ENCODE results near the gene MED9. TPM values are rescaled to one million over a fixed set of nuclear protein-coding genes. Genes with fewer than 3 reads are reported as not detected.

MED9 gene
- total RNA-seq, 4 donors from 2014 or later: 14.6 to 22.6 (median 17.4) TPM

DNA sequence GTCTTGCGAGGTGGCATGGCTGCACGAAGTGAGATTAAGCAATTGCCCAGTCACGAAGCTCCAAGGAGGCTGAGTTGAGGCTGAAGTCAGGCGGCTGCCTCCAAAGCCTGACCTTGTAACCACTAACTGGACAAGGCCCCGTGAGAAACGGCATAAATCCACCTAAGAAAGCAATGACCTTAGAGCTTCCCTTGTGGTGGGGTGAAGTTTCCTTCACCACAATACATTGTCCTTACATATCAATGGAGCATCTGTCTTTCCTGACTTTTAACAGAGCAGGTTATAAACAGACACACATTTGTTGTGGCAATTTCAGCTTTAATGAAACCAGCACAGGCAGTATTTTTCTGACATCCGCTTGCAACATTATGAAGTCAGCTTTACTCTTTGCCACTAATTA lies 2.5 kb upstream of the MED9 start:
- H3K36me3 ChIP-seq: no peaks in the 10 kb centered on the region
- H3K4me1 ChIP-seq: peaks cover 31% of the 10 kb centered on the region
- TF ChIP-seq POLR2A (IDR thresholded peaks at IDR 0.05) (no peak), EP300 (IDR thresholded peaks at IDR 0.05) (no peak), POLR2AphosphoS5 (IDR thresholded peaks at IDR 0.05) (no peak)
- TF ChIP-seq, protein P1, sequence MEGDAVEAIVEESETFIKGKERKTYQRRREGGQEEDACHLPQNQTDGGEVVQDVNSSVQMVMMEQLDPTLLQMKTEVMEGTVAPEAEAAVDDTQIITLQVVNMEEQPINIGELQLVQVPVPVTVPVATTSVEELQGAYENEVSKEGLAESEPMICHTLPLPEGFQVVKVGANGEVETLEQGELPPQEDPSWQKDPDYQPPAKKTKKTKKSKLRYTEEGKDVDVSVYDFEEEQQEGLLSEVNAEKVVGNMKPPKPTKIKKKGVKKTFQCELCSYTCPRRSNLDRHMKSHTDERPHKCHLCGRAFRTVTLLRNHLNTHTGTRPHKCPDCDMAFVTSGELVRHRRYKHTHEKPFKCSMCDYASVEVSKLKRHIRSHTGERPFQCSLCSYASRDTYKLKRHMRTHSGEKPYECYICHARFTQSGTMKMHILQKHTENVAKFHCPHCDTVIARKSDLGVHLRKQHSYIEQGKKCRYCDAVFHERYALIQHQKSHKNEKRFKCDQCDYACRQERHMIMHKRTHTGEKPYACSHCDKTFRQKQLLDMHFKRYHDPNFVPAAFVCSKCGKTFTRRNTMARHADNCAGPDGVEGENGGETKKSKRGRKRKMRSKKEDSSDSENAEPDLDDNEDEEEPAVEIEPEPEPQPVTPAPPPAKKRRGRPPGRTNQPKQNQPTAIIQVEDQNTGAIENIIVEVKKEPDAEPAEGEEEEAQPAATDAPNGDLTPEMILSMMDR (IDR thresholded peaks at IDR 0.05): no peak
- no peak for DNase-seq (ENCODE audit: low spot score in 2 of 2)
- WGBS: 75% methylated on average over 7 of the region's 7 CpGs
- no peaks in the 10 kb centered on the region for H3K9me3 ChIP-seq
- peaks cover 5% of the 10 kb centered on the region for H3K27me3 ChIP-seq
- no peak overlapping the region for H3K4me3 ChIP-seq
- no peak overlapping the region for H3K27ac ChIP-seq

DNA sequence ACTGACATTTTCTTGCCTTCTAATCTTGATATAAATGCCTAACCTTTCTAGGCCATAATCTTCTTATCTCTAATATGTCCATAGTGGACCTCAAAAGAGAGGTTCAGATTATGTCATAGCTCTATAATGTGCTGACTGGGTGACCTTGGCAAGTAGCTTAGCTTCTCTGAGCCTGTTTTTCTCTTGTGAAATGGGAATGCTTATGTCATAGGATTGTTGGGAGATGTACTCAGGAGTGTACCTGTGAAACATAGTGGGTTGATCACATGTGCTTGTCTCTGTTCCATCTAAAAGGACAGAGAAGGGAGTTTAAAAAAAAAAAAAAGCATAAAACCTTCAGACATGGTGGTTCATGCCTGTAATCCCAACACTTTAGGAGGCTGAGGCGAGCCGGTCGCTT lies 2.4 kb downstream of the MED9 start:
- DNase-seq (ENCODE audit: low spot score in 2 of 2): no peak
- H3K9me3 ChIP-seq: no peaks in the 10 kb centered on the region
- H3K27ac ChIP-seq: no peak overlapping the region
- WGBS: 100% methylated on average over 3 of the region's 3 CpGs
- H3K36me3 ChIP-seq: no peaks in the 10 kb centered on the region
- TF ChIP-seq, protein P1 (IDR thresholded peaks at IDR 0.05): no peak
- TF ChIP-seq POLR2A (IDR thresholded peaks at IDR 0.05) (no peak), POLR2AphosphoS5 (IDR thresholded peaks at IDR 0.05) (no peak), EP300 (IDR thresholded peaks at IDR 0.05) (no peak)
- H3K4me1 ChIP-seq: peaks cover 49% of the 10 kb centered on the region
- H3K27me3 ChIP-seq: no peaks in the 10 kb centered on the region
- H3K4me3 ChIP-seq: no peak overlapping the region

- DNase-seq (ENCODE audit: low spot score in 2 of 2): no peak
- H3K27me3 ChIP-seq: no peaks in the 10 kb centered on the region
- WGBS: 55% methylated on average over 6 of the region's 6 CpGs
- TF ChIP-seq POLR2A (IDR thresholded peaks at IDR 0.05): no peak
- TF ChIP-seq, protein P1 (IDR thresholded peaks at IDR 0.05): no peak
- TF ChIP-seq EP300 (IDR thresholded peaks at IDR 0.05): no peak
- TF ChIP-seq POLR2AphosphoS5 (IDR thresholded peaks at IDR 0.05): no peak
- H3K9me3 ChIP-seq: no peaks in the 10 kb centered on the region
- peaks cover 50% of the 10 kb centered on the region for H3K4me1 ChIP-seq
- H3K4me3 ChIP-seq: no peak overlapping the region
- H3K36me3 ChIP-seq: no peaks in the 10 kb centered on the region
- H3K27ac ChIP-seq: no peak overlapping the region
Measured at GRCh38 chr17:17480593-17481148, 3.9 kb downstream of the MED9 start.

GRCh38 chr17:17481860-17482259 lies 5.1 kb downstream of the MED9 start:
- 75% methylated on average over 5 of the region's 5 CpGs for WGBS
- no peak for DNase-seq (ENCODE audit: low spot score in 2 of 2)
- no peak overlapping the region for H3K4me3 ChIP-seq
- TF ChIP-seq, protein P1 (IDR thresholded peaks at IDR 0.05): no peak
- TF ChIP-seq POLR2A (IDR thresholded peaks at IDR 0.05): no peak
- no peak for TF ChIP-seq POLR2AphosphoS5 (IDR thresholded peaks at IDR 0.05)
- no peak for TF ChIP-seq EP300 (IDR thresholded peaks at IDR 0.05)
- H3K36me3 ChIP-seq: peaks cover 8% of the 10 kb centered on the region
- no peaks in the 10 kb centered on the region for H3K9me3 ChIP-seq
- H3K27me3 ChIP-seq: no peaks in the 10 kb centered on the region
- peaks cover 42% of the 10 kb centered on the region for H3K4me1 ChIP-seq
- H3K27ac ChIP-seq: no peak overlapping the region

DNA sequence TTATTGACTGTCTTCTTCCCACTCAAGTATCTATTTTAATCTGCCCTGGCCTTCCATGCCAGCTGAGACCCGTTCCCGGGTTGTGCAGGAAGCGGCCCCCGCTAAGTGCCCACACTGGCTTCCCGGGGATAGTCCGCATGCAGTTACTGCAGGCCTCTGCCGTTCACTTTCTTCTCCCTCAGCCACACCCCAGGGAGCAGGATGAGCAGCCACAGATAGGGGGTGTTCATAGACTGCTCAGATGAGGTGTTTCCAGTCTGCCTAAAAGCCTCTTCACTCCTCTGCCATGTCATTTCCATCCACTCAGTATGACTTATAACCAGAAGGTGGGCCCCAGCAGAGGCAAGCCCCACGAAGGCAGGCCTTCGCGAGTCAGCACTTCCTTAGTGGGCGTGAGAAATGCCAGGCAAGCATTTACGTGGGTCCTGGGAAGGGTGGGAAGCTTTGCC lies 7.7 kb downstream of the MED9 start:
- H3K36me3 ChIP-seq: peaks cover 19% of the 10 kb centered on the region
- H3K27me3 ChIP-seq: no peaks in the 10 kb centered on the region
- H3K27ac ChIP-seq: no peak overlapping the region
- WGBS: 69% methylated on average over 11 of the region's 12 CpGs
- no peak for DNase-seq (ENCODE audit: low spot score in 2 of 2)
- H3K4me3 ChIP-seq: no peak overlapping the region
- TF ChIP-seq EP300 (IDR thresholded peaks at IDR 0.05) (no peak), POLR2A (IDR thresholded peaks at IDR 0.05) (no peak), POLR2AphosphoS5 (IDR thresholded peaks at IDR 0.05) (no peak)
- TF ChIP-seq, protein P1 (IDR thresholded peaks at IDR 0.05): no peak
- H3K9me3 ChIP-seq: no peaks in the 10 kb centered on the region
- H3K4me1 ChIP-seq: peaks cover 19% of the 10 kb centered on the region

Measured in suprapubic skin (tissue), 4 donors.